UCSD-AML1 (cell line): ENCODE results near the gene IGFALS.

Experiments used
- DNase-seq: peaks from one replicate; lab custom pipeline; 2025; ENCODE audit not compliant: unreplicated experiment; lab: John Stamatoyannopoulos, UW

The IGFALS gene

GRCh38 chr16:1777375-1778199 lies 15.9 kb downstream of the IGFALS start:
- no peak for DNase-seq

DNA sequence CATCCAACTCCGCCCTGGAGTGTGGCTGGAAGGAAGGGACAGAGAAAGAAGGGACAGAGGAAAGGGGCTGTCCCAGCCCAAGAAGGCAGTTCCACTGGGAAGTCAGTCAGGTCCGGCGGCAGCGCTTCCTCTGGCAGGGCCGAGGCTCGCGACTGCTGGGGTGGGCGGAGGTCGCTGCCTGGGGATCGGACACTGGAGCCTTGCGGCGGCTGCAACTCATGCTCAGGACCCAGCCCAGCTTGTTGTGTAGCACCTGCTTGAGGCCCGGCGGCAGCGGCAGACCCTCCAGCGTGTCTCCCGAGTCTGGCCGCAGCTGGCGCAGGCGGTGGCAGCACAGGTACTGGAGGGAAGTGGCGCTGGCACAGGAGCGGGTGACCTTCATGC lies 16.5 kb downstream of the IGFALS start:
- DNase-seq = no peak

- no peak for DNase-seq
These were observed 16.9 kb downstream of the IGFALS start for GRCh38 chr16:1776672-1776955.

DNA sequence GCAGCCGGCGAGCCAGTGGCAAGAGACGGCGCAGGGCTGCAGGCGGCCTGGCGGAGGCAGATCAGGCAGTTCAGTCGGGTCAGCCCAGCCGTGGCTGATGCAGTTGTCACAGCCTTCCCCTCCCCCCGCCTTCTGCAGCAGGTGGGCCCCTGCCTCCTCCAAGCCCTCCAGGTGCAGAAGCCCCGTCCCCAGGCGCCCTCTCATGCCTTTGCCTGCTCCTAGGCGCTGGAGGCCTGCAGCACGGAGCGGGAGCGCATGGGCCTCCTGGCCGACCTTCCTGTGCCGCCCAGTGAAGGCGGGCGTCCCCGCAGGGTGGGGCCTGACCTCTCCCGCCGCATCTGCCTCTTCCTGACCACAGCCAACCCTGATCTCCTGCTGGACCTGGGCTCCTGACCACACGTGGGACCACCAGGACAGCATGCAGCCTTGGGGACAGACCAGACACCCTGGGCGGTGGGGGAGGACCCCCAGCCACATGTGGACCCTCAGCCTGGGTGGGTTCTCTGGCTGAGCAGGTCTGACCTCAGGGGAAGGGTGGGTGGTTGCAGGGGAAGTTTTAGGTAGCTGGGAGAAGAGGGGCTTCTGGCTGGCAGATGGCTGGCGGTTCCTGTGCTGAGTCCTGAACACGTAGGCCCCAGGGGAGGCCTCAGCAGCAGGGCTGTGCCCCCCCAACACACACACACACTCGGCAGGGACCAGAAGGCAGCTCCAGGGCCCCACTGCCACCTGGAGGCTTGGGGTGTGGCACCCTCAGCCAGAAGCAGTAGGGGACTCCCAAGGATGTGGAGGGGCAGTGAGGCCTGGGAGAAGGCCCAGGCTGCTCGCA lies 17.4 kb downstream of the IGFALS start:
- DNase-seq = no peak

- no peak for DNase-seq
These were observed 18.3 kb downstream of the IGFALS start for GRCh38 chr16:1775006-1775845.

GRCh38 chr16:1774448-1774780 lies 19.1 kb downstream of the IGFALS start:
- DNase-seq = no peak

- DNase-seq = peak; percentile 68
These were observed 19.6 kb downstream of the IGFALS start for GRCh38 chr16:1773703-1774447.

DNA sequence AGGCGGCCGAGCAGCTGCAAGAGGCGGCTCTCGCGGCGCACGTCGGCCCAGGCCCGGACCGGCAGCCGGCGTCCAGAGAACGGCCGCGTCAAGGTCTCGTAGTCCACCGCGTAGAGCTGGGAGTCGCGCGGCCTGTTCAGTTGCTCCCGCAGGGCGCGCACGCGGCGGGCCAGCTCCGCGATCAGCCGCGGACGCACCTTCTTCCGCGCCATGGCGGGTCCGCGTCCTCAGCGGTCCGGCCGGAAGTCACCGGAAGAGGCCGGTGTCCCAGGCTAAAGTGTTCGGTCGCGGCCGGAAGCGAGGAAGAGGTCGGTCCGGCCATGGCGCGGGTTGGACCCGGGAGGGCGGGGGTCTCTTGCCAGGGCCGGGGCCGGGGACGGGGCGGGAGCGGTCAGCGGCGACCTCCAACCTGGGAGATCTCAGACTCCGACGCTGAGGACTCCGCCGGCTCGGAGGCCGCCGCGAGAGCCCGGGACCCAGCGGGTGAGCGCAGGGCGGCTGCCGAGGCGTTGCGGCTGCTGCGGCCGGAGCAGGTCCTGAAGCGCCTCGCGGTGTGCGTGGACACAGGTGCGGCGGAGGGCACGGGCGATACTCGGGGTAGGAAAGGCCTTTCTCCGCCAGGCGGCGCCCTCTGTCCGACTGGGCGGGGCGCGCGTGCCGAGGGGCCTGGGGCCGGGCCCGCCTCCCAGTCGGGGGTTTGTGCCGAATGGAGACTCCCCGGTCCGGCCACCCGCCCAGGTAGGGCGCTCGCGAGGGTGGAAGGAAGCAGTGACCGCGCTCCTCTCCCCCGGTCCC lies 20.4 kb downstream of the IGFALS start, which contains the start of gene MRPS34:
MRPS34 (minus strand) TSS at position 227 of the 795 bp plus-strand sequence; CDS start at position 212, 15 bp downstream.
- DNase-seq = peak; percentile 85

DNA sequence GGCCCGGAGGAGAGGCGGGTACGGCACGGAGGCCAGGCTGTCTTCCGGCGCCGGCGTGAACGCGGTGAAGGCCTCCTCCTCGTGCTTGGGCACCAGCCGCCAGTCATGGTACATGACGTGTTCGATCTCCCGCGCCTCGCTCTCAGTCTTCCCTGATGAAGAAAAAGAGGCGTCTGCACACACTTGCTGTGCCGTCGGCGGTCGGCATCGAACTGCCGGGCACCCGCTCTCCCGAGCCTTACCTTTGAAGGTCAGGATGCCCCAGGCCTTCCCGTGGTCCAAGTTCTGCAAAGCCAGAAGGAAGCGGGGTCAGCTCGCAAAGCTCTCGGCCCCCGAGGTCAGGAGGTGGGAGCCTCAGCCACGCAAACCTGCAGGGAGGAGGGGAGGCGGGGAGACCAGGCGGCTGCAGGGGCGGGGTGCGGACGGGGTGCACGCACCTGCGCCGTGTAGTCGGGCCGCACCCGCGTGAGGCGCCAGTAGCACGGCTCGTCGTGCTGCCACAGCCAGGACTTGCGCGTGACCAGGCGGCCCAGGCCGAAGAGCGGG lies 21.1 kb downstream of the IGFALS start, which contains the start of gene EME2:
EME2 (plus strand) TSS at position 449 of the 546 bp plus-strand sequence. CDS start 418 bp downstream, outside the sequence.
- DNase-seq = peak; percentile 41

DNA sequence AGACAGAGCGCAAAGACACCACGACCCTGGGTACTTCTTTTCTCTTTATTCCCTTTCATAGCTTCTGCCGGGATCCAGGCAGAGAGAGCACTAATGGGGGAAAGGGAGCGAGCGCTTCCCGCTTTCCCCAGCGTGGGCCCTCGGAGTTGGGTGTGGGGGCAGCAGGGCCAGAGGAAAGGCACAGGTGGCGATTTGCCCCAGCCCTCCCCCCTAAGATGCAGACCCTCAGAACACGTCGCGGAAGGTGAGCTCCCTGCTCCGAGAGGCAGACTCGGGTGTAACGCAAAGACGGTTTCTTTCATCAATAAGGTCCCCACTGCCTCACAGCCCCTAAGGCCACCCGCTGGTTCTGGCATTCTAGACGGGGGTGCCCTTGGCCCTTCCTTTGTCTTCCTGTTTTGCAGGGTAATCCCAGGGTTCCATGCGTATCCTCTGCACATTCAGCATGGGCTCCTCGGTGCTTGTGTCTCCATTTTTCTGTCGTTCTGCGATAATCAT lies 21.6 kb downstream of the IGFALS start:
- DNase-seq = no peak

GRCh38 chr16:1771188-1771863 lies 22.2 kb downstream of the IGFALS start, which contains the start of gene NME3:
NME3 (minus strand) TSS chr16:1771543; CDS start chr16:1771534, 9 bp downstream.
- peak; percentile 37 for DNase-seq

DNA sequence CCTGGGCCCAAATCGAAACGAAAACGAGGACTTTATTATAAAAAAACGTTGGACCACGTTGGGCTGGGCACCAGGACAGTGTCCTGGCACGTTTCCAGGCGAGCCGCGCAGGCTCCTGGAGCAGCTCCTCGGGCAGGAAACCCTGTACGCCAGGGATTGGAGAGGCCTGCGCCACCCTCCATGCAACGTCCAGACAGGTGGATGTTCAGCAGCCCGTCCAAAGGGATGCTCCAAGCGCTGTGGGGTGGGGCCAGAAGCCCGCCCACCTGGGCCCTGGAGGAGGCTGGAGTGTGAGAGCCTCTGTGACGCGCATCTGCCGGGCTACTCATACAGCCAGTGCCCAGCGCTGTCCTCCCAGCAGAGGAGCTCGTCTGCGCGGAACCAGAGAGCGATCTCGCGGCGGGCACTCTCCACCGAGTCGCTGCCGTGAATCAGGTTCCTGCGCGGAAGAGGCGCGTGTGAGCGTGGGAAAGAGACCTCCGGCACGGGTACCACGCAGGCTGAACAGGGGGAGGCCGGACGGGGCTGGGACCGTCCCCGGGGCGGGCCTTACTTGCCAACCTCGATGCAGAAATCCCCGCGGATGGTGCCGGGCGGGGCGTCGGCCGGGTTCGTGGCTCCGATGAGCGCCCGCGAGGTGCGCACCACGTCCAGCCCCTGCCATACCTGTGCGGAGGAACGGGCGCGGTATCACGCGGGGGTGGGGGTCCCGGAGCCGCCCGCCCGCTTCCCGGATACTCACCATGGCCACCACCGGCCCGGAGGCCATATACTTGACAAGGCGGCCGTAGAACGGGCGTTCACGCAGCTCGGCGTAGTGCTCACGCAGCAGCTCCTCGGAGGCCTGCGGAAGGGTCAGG lies 22.9 kb downstream of the IGFALS start:
- no peak for DNase-seq

GRCh38 chr16:1769402-1770300 lies 23.9 kb downstream of the IGFALS start:
- no peak for DNase-seq

DNA sequence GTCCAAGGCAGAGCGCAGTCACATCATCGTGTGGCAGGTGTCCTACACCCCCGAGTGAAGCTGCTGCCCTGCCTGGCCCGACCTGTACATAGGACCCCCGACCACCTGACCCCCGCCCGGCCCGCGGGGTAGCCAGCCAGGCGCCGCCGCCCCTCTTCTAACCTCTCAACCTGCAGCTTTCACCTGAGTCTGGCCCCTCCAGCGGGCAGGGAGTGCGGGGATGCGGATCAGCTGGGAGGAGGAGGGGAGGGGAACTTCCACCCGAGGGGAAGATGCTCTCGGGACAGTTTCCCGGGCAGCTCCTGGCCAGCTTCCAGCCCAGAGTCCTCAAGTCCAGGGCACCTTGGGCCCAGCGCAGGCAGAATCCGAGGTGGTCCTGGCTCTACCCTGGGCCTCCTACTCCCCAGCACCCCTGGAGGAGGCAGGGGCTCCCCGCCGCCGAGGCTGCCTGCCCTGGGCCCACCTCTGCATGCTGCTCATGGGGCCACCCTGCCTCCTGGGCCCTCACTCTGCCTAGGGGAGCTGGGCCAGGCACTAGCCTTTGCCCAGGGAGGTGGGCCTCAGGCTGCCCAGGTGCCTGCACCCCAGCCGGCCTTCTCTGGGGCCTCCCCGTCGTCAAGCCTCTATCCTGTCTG lies 24.6 kb downstream of the IGFALS start:
- DNase-seq = no peak

GRCh38 chr16:1768061-1768766 lies 25.3 kb downstream of the IGFALS start:
- DNase-seq = no peak
